Panc1 (cell line): Measurements from ENCODE around the gene DPYD.

Source experiments
- POLR2AphosphoS5 ChIP-seq: IDR thresholded peaks from 2 replicates; pipeline ENCODE4 v1.6.1; 2012; ENCODE audit warnings: mild to moderate bottlenecking, low read depth, low read length, moderate library complexity
- SIN3A ChIP-seq: IDR thresholded peaks from 2 replicates; pipeline ENCODE4 v1.6.1; 2012; ENCODE audit warnings: low read depth, mild to moderate bottlenecking, low read length, moderate library complexity, borderline replicate concordance; ENCODE audit not compliant: insufficient read depth
- TF ChIP-seq, protein P1 (sequence below): fragments of 450-650 bp; IDR thresholded peaks from 2 replicates; pipeline ENCODE4 v1.5.1; 2017; ENCODE audit warnings: mild to moderate bottlenecking
- TF ChIP-seq, protein P2 (sequence below), 2 experiments: IDR thresholded peaks; 2 replicates each; pipeline ENCODE4 v1.6.1; 2011 to 2012; ENCODE audit warnings: low read depth in 2 of 2, control low read depth in 1 of 2, low read length in 1 of 2, mild to moderate bottlenecking in 1 of 2, moderate library complexity in 1 of 2; ENCODE audit not compliant: insufficient read depth in 1 of 2

DNA sequence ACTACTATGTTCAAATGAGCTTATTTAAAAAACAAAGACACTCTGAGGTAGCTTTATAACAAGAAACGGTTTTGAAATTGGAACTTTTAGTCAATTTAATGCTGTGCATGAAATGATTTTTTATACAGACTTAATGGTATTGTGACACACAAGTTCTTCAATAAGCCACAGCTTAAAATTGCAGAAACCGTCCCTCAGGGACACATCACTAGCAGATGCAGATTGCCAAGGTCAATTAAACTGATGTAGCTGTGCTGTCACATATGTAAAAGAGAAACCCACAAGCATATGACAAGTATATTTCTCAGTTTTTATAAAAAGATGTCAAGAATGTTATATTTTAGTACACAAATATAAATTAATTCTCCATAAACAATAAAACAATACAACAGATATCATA lies 366.9 kb downstream of the DPYD start:
- TF ChIP-seq, protein P1, sequence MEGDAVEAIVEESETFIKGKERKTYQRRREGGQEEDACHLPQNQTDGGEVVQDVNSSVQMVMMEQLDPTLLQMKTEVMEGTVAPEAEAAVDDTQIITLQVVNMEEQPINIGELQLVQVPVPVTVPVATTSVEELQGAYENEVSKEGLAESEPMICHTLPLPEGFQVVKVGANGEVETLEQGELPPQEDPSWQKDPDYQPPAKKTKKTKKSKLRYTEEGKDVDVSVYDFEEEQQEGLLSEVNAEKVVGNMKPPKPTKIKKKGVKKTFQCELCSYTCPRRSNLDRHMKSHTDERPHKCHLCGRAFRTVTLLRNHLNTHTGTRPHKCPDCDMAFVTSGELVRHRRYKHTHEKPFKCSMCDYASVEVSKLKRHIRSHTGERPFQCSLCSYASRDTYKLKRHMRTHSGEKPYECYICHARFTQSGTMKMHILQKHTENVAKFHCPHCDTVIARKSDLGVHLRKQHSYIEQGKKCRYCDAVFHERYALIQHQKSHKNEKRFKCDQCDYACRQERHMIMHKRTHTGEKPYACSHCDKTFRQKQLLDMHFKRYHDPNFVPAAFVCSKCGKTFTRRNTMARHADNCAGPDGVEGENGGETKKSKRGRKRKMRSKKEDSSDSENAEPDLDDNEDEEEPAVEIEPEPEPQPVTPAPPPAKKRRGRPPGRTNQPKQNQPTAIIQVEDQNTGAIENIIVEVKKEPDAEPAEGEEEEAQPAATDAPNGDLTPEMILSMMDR: no peak
- TF ChIP-seq, protein P2, sequence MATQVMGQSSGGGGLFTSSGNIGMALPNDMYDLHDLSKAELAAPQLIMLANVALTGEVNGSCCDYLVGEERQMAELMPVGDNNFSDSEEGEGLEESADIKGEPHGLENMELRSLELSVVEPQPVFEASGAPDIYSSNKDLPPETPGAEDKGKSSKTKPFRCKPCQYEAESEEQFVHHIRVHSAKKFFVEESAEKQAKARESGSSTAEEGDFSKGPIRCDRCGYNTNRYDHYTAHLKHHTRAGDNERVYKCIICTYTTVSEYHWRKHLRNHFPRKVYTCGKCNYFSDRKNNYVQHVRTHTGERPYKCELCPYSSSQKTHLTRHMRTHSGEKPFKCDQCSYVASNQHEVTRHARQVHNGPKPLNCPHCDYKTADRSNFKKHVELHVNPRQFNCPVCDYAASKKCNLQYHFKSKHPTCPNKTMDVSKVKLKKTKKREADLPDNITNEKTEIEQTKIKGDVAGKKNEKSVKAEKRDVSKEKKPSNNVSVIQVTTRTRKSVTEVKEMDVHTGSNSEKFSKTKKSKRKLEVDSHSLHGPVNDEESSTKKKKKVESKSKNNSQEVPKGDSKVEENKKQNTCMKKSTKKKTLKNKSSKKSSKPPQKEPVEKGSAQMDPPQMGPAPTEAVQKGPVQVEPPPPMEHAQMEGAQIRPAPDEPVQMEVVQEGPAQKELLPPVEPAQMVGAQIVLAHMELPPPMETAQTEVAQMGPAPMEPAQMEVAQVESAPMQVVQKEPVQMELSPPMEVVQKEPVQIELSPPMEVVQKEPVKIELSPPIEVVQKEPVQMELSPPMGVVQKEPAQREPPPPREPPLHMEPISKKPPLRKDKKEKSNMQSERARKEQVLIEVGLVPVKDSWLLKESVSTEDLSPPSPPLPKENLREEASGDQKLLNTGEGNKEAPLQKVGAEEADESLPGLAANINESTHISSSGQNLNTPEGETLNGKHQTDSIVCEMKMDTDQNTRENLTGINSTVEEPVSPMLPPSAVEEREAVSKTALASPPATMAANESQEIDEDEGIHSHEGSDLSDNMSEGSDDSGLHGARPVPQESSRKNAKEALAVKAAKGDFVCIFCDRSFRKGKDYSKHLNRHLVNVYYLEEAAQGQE (IDR thresholded peaks at IDR 0.05; ENCODE audit: insufficient read depth in 1 of 2, low read depth in 2 of 2, low read length in 1 of 2): no peak
- no peak for TF ChIP-seq POLR2AphosphoS5
- TF ChIP-seq SIN3A: no peak
